OCI-M2 (cell line): ENCODE measurements around the gene TMEM175.

ENCODE experiments used
- DNase-seq: peaks from one replicate; lab custom pipeline; 2025; ENCODE audit not compliant: unreplicated experiment; lab: John Stamatoyannopoulos, UW

TMEM175 gene

DNA sequence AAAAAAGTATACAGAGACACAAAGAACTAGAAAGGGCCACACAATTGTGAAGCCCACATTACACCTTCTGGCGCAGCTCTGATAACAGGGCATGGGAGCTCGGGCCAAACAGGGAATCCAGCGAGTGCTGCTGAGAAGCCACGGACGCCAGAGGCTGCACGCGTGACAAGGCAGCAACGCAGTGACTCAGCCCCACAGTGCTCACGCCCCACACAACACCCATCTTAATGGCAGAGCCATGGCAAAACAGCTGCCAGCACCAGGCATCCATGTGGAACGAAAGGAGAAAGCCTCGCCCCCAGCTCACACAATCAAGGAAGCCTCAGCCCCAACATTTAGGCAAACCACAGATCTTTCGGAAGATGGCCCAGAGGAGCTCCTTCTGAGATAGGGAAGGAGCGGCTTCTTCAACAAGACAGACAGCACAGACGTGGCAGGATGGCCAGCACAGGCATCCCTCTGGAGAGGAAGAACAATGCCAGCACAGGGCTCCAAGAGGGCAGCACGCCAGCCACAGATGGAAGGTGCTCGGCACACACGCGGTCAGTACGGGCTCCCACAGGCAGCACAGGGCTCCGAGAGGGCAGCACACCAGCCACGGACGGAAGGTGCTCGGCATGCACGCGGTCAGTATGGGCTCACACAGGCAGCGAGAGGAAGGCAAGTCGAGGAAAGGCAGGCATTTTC lies 33.2 kb upstream of the TMEM175 start:
- no peak for DNase-seq

DNA sequence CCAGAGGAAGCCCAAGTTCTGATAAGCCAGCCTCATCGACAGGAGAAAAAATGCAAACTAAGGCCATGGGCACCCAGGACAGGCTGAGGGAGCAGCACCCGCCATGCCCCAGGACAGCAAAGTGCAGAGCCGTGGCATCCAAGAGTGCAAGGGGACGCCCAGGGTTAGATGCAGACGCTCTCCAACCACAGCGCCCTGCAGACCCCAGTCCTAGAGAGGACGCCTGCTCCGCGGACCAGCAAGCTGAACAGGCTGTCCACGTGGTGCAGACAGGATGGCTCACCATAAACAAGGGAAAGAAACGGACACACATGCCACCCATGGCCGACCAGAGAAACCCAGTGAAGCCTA lies 32.7 kb upstream of the TMEM175 start:
- DNase-seq, result no peak

DNA sequence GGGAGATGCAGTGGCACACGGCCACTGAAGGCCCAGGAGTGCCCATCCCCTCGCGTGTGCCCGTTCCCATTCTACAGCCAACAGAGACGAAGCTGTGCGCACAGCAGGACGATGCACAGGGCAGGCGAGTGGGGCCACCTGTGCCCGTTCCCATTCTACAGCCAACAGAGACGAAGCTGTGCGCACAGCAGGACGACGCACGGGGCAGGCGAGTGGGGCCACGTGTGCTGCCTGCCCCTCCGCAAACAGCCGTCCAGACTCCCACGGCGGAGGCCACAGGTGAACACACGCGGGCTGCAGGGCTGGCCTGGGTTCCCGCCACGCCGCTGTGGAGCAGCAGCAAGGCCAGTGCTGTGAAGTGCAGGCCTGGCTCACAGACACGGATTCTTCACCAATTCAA lies 32.2 kb upstream of the TMEM175 start:
- no peak for DNase-seq

DNA sequence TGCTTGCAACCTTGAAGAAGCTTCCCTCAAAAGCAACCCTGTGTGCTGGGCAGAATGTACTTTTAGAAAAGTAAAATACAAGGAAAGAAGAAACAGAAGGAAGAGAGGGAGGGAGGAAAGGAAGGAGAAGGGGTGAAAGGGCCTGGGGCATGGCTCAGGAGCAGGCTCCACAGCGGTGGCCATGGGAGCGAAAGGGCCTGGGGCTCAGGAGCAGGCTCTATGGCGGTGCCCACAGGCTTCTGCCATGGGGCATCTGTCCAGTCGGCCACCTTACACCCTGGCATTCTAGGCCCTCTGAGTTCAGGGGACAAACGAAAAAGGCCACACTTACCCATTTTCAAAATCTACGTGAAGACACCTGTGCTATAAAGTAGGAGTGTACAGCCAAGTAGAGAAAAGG lies 31.5 kb upstream of the TMEM175 start:
- DNase-seq, result no peak

DNA sequence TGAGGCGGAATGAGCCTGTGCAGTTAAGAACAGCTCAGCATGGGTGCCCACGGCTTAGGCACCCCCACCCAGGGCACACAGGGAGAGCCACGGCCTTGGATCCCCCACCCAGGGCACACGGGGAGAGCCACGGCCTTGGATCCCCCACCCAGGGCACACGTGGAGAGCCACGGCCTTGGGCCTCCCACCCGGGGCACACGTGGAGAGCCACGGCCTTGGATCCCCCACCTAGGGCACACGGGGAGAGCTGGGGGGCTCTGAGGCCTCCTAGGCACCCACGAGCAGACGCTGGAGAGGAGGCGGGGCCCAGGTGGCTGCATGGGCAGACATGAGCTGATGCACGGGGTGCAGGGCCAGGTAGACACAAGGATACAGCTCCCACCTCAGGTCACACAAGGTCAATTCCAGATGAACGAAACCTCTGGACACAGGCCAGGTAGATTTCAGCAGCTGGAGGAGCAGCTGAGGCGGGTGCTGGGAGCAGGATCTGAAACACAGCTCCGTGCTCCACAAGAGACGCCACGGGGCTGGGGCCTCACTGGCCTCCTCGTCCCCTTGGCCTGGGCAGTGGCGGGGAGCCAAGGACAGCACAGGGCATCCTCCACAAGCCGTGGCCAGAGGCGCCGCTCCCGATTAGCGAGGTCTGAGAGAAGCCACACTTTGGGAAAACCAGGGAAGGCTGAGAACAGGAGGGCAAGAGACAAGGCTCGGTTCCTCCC lies 30.9 kb upstream of the TMEM175 start:
- DNase-seq, result no peak

DNA sequence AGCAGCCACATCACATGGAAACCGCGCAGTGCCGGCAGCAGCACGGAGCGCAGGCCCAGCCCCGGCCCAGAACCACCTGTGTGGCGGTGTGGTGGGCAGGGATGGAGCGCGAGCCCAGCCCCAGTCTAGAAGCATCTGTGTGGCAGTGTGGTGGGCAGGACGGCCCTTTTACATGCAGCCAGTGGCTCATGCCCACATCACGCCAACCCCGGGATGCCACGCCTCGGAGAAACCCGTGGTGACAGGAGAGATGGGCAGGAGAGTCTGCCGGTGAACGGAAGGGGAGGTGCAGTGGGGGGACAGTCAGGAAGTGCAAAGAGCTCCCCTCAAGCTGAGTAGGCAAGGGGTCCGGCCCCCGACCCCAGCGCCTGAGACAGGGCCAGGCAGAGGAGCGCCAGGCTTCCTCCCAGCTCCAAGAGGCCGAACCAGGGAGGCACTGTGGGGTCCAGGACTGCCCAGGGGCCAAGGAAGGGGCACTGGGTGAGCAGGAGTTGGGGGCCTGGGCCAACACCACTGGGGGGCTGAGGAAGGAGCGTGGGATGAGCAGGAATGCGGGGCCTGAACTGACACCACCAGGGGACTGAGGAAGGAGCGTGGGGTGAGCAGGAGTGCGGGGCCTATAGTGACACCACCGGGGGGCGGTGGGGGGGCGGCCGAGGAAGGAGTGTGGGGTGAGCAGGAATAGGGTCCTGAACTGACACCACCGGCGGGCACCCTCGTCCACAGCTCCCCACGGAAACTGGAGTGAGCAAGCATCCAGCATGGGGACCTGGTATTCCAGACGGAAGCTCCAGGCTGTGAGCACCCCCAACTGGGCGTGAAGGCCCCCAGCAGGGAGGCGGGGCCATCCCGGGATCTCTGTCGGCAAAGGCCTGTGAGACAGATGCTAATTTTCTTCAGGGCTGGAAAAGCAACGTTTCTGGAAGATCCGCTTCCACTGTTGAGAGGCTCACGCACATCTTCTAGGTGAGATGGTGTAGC lies 28.9 kb upstream of the TMEM175 start:
- no peak for DNase-seq

DNA sequence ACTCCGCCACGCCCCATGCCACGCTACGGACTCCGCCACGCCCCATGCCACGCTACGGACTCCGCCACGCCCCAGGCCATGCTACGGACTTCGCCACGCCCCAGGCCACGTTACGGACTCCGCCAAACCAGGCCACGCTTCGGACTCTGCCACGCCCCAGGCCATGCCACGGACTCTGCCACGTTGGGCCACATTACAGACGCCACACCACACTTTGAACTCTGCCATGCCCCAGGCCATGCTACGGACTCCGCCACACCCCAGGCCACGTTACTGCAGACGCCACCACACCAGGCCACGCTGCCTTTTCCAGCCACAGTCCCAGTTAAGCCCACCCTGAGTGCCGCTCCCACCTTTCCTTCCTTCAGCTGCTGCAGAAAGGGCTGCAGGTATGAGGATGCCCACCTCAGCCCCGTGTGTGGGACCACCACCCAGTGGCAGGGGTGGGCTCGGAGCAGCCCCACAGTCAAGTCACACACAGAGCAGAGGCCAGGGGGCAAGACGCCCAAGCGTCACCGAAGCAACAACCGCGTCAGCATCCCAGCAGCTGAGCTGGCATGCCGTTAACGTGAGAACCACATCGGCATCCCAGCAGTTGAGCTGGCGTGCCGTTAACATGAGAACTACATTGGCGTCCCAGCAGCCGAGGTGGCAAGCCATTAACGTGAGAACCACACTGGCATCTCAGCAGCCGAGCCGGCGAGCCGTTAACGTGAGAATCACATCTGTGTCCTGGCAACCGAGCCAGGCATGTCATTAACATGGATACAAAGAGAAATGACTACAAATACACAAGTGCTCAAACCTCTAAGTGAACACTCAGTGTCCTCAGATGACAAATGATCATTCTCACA lies 26.5 kb upstream of the TMEM175 start:
- DNase-seq, result no peak

DNA sequence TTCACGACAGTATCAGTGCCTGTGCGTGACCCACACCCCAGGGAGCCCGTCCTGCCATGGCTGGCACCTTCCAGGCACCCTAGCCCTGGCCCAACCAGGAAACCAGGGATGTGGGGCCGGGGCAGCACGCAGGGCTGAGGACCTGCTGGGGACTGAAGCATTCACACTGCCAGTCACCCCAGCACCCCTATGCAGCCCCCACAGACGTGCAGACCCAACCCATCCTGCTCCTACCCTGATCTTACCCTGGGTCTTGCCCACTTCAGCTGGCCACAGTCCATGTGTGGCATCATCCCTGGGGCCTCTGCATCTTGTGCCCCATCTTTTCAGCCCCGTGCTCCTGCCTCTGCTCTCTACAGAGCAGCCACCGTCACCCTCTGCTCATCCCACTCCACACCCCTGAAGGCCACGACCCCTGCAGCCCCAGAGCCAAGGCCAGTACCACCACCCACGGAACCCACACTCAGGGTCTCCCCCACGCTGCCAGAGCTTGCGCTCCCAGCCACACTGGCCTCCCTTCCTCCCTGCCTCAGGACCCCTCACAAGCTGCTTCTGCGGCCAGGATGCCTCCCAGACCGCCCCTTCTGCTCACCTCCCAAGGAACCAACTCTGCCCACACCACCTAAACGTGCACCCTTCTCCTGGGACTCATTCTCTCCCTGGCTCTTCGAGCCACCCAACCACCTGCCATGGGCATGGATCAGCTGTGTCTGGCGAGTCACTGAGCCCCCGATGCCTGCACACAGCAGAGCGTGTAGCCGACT lies 25.7 kb upstream of the TMEM175 start:
- DNase-seq, result no peak

DNA sequence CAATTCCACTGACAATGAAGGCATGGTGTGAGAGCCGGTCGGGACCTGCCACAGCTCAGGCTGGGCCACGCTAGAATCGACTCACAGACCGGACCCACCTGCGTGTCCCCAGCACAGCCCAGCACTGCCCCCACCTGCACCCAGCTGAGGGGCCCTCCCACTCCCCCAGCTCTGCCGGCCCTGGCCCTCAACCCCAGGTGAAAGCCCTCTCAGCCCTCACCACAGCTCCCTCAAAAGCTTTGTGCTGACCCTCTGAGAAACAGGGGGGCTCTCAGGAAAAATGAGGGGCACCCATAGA lies 25.2 kb upstream of the TMEM175 start:
- DNase-seq, result no peak

DNA sequence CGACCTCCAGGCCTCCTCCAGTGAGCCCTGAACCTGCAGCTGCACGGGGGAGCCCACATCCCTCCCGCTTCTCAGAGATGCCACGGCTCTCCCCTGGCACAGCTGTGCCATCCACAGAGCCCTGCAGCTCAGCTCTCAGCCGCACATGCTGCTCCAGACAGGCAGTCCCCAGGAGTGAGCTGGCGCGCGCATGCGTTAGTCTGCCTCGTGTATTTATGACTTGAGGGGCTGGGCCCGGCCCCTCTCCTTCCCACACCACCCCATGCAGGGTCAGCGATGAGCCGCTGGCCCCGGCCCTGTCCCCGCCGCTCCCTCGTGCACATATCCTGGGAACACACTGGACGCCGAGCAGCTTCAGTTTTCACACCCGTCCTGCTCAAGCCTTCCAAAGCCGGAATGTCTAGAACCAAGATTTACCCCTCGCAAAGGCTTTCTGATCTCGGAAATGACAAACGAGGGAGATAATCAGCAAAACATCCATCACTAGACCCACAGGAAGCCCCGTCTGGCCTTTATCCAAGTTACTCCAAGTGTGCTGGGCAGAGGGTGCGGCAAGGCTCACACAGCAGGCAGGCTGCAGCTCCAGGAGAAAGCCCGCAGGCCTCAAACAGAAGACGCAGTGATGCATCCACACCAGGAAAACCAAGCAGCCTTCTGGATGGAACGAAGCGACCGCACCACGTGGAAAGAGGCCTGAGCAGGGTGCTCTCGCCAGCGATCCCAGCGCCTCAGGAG lies 24.4 kb upstream of the TMEM175 start:
- no peak for DNase-seq

DNA sequence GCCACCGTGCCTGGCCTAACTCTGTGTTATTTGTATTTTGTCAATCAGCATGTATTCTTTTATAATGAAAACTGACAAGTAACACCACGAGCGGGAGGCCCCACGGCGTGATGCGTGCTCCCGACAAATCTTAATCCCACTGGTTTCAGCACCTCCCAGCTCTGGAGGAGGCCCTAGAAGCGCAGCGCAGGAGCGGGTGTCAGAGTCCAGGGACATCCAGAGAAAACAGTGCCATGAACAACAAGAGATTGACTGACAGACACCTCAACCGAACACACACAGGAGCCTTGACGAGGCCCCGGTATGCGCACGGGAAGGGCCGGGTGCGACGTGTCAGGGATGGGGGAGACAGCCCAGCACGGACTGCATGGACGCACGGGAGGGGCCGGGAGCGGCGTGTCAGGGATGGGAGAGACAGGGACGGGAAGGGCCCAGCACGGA lies 23.1 kb upstream of the TMEM175 start:
- no peak for DNase-seq

DNA sequence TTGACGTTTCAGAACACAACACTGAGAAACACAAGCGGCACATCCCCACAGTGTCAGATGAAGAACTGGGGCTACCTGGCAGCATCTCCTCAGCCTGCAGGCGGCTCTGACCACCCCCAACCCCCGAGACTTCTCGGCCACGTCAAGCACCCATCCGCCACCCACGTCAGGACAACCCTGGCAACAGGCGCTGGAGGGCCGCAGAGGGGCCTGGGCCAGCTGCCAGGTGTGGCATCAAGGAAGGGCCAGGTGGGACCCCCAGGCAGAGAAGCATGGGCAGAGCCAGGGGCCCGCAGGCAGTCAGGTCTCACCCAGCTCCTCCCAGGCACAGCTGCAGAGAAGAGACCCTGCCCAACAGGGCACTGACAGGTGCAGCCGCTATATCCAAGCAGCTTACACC lies 22.4 kb upstream of the TMEM175 start:
- no peak for DNase-seq

DNA sequence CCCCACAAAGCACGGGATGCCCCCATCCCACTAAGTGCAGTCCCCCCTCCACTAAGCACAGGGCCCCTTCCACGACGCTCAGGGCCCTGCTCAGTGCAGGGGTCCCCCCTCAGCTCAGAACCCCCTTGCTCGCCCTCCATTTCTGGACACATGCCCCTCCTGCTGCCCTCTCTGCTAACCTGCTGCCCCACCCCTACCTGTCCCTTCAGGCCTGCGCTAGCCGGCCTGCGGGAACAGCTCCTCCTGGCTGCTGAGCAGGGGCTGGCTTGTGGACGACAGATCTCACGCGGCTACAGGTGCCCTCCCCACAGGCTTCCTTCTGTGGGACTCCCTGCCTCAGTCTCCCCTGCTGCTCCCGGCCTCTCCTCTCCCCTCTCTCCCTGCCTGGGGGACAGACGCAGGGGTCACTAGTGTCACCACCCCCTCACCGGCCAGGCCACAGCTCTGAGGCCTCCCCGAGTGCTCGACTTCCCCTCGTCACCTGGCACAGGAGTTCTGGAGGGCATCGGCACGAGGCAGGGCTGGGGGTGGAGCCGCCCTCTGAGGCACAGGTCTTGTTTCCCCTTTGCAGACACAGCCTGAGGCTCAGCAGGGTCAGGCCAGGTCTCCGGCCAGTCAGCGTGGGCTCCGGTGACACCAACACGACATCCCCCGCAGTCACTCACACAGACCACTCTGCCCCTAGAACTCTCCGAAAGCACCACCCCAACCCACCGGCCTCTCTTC lies 21.7 kb upstream of the TMEM175 start:
- no peak for DNase-seq

DNA sequence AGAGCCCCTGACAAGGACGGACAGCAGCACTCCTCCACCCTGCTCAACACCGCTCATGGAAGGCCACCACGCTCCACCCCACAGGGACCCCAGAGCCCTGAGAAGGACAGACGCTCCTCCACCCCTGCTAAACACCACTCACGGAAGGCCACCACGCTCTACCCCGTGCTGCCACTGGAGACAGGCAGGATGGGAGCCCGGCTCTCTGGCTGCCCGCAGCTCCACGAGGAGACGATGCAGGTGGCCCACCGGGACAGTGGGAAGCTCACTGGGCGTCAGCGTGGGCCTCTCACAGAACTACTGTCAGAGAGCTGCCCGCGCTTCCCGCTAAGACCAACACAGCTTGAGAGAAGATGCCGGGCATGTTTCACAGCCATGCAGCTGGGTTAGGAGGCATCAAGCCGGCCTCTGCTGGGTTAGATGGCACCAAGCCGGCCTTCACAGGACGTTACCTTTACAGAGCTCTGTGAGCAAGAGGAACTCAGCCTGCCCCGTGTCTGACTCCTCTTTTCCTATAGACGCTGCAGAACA lies 21.0 kb upstream of the TMEM175 start:
- no peak for DNase-seq

DNA sequence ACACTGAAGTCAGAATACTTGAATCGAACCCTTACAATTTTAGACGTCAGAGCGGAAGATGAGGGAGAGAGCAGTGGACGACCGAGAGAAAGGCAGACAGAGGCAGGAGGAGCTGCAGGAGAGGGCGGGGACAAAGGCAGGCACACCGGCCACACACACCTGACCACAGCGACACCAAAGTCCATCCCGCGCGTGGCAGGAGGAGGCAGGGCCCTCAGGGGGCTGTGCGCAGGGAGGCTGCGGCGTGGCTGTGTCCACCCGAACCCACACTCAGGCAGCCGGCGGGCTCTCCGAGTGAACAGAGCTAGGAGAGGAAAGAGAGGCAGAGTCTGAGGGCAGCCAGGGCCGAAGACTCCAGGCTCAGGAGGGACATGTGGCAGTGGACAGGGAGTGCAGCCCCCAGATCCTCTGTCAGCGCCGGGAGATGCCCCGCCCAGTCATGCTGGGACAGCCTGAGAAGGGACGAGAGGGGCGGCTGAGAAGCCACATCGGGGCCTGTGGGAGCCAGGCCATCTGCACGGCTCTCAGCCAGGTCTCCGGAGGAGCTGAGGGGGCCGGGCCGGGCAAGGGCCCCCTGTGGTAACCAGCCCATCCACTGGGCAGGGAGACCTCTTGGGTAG lies 20.3 kb upstream of the TMEM175 start:
- no peak for DNase-seq

DNA sequence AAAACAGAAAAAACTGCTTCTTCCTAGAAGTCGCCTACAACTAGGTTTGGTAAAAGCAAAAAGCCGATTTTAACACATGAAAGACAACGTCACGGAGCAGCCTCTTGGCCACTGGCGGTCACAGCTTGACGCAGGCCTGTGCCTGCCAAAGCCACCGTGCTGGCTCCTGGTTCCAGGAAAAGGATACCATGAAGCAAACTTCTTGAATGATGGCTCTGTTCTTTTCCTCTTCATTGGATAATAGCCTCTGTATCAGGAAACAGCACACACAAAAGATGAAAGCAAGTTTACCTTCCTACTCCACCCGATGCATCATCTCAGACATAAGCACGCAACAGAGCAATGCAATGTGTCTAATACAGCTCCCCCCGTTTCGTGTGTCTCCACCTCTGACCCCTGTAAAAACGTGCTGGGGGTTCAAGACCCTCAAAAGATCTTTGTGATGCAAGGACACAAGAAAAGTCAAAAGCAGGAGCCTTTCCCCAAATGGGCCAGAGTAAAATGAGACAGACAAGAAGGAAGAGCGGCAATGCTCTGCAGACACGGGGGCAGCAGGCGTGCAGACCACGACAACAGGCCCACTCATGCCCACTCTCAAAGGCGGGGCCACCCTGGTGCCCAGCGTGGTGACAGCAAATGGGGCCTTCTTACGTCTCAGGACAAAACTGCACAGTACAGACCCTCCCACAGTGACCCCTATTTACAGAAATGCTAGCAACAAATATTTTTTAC lies 19.5 kb upstream of the TMEM175 start:
- no peak for DNase-seq

DNA sequence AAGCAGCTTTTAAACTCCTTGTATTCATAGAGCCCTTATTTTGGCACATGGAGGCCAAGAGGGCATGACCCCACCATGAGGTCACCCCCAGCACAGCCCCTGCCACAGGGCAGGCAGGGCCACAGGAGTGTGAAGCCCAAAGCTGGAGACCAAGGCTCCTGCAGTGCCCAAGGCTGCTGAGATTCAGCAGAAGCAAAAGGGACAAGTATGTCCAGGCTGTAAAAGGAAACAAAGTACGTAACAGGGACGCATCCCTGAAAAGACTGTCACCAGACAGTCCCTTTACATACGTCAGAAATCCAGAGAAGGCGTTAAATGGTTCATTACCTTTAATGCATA lies 19.0 kb upstream of the TMEM175 start:
- DNase-seq, result no peak

DNA sequence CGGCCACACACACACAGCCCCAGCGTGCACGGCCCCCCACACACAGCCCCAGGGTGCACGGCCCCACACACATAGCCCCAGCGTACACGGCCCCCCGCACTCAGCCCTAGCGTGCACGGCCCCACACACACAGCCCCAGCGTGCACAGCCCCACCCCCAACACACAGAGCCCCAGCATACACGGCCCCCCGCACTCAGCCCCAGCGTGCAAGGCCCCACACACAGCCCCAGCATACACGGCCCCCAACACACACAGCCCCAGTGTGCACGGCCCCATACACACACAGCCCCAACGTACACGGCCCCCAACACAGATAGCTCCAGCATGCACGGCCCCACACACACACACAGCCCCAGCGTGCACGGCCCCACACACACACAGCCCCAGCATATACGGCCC lies 17.7 kb upstream of the TMEM175 start:
- no peak for DNase-seq
